ENCODE results near the gene CMIP.

Gene CMIP

DNA sequence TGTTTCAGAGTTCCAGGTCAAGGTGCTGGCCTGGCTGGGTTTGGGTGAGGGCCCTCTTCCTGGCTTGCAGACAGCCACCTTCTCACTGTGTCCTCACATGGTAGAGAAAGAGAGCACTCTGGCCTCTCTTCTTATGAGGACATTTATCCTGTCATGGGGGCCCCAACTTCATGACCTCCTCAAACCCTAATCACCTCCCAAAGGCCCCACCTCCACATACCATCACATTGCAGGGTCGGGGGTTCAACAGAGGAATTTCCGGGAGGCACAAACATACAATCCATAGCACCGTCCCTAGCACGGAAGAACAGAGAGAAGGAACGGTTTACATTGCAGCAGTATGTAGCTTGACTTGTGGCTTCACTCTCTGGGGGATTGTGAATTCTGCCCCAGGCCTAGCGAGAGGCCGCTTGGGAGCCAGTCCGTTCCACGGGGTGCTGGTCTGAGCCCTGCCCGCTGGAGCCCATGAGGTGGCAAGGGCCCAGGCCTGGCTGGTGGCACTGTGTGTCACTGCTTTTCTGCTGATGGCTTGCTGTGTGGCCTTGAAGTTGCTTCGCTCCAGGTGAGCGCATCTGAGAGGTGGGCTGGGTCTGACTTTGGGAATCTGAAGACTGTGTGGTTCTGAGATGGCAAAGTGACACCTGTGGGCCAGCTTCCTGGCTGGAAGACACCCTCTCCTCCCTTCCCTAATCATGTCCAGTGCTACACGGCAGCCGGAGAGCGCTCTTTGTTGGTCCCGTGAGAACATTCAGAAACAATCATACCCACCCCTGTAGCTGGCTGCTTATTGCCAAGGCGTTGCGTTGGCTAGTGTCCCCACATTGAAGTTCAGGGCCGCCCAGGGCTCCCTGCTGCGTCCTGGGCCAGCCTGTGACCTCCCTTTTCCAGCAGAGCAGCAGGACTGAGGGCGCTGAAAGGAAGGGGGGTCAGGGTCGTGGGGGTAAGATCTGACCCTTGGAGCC is 98.3 kb downstream of the CMIP start:
- DNase-seq (ENCODE audit: extremely low read depth, insufficient read length): no peak
- Histone ChIP-seq H3K36me3 (ENCODE audit: control insufficient read depth, insufficient read depth, low read length) (no peaks in the 10 kb centered on the region), H3K27me3 (replicated peaks; ENCODE audit: control insufficient read depth, insufficient read depth, low read length) (no peaks in the 10 kb centered on the region), H3K4me3 (replicated peaks; ENCODE audit: low read depth, low read length) (no peak overlapping the region)
- TF ChIP-seq, protein P1, sequence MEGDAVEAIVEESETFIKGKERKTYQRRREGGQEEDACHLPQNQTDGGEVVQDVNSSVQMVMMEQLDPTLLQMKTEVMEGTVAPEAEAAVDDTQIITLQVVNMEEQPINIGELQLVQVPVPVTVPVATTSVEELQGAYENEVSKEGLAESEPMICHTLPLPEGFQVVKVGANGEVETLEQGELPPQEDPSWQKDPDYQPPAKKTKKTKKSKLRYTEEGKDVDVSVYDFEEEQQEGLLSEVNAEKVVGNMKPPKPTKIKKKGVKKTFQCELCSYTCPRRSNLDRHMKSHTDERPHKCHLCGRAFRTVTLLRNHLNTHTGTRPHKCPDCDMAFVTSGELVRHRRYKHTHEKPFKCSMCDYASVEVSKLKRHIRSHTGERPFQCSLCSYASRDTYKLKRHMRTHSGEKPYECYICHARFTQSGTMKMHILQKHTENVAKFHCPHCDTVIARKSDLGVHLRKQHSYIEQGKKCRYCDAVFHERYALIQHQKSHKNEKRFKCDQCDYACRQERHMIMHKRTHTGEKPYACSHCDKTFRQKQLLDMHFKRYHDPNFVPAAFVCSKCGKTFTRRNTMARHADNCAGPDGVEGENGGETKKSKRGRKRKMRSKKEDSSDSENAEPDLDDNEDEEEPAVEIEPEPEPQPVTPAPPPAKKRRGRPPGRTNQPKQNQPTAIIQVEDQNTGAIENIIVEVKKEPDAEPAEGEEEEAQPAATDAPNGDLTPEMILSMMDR (IDR thresholded peaks at IDR 0.05; ENCODE audit: insufficient read depth, low read length, poor library complexity, severe bottlenecking): no peak

DNA sequence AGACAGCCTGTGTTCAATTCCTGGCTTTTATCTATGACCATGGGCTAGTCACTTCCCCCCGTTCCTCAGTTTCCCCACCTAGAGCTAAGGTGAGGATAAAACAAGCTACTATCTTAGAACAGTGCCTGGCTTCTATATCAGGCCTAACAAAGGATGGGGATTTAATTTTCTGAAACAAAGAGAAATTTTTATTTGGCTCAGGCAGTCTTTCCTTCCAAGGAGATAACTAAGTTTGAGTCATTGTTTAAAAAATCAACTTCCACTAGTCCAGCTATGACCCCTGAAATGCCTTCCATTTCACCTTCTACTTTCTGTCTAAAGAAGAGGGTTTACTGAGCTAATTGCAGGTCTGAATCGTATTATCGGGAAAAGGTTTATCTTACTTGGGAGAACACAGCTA is 99.0 kb downstream of the CMIP start:
- TF ChIP-seq, protein P1 (IDR thresholded peaks at IDR 0.05; ENCODE audit: insufficient read depth, low read length, poor library complexity, severe bottlenecking): no peak
- no peaks in the 10 kb centered on the region for H3K36me3 ChIP-seq (ENCODE audit: control insufficient read depth, insufficient read depth, low read length)
- H3K27me3 ChIP-seq (replicated peaks; ENCODE audit: control insufficient read depth, insufficient read depth, low read length): no peaks in the 10 kb centered on the region
- DNase-seq (ENCODE audit: extremely low read depth, insufficient read length): no peak
- no peak overlapping the region for H3K4me3 ChIP-seq (replicated peaks; ENCODE audit: low read depth, low read length)

DNA sequence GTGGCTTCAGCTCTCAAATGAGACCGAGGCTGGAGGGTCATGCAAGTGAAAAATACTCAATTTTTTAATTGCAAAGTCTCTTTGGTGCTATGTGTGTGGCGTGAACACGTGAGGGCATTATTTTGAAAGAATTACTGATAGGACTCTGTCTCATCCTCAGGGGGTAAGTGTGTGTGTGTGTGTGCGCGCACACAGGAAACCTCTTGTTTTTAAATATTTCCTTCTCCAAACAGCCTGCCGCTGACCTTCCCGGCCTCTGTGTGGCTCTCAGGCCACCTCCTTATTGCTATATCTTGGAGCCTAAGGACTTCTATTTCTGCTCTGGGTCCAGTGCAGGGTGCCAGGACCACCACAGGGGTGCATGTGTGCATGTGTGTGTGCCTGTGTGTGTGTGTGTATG is 99.7 kb downstream of the CMIP start:
- no peak overlapping the region for H3K4me3 ChIP-seq (replicated peaks; ENCODE audit: low read depth, low read length)
- no peak for DNase-seq (ENCODE audit: extremely low read depth, insufficient read length)
- TF ChIP-seq, protein P1 (IDR thresholded peaks at IDR 0.05; ENCODE audit: insufficient read depth, low read length, poor library complexity, severe bottlenecking): no peak
- no peaks in the 10 kb centered on the region for H3K27me3 ChIP-seq (replicated peaks; ENCODE audit: control insufficient read depth, insufficient read depth, low read length)
- H3K36me3 ChIP-seq (ENCODE audit: control insufficient read depth, insufficient read depth, low read length): no peaks in the 10 kb centered on the region

DNA sequence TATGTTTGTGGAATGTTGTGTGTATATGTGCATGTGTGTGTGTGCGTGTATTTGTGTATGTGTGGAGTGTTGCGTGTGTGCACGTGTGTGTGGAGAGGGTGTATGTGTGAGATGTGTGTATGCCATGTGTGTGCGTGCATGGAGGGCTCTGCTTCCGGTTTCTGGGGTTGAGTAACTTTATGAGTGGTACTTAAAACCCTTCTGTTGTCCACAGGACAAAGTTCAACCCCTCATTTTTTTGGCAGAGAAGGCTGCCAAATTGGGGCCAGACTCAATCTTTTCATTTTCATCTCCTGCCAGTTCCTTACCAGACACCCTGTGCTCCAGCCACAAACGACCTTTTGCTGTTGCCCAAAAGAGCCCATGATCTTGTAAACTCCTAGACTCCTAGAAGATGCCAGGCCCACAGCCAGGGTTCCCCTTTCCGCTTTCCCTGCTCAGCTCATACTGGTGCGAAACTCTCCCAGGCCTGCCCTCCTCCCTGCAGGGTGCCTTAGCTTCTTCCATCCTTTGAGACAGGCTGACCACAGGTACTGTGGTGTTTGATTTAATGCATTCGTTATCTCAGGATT is 100.2 kb downstream of the CMIP start:
- Histone ChIP-seq H3K36me3 (ENCODE audit: control insufficient read depth, insufficient read depth, low read length) (no peaks in the 10 kb centered on the region), H3K27me3 (replicated peaks; ENCODE audit: control insufficient read depth, insufficient read depth, low read length) (no peaks in the 10 kb centered on the region), H3K4me3 (replicated peaks; ENCODE audit: low read depth, low read length) (no peak overlapping the region)
- TF ChIP-seq, protein P1 (IDR thresholded peaks at IDR 0.05; ENCODE audit: insufficient read depth, low read length, poor library complexity, severe bottlenecking): no peak
- no peak for DNase-seq (ENCODE audit: extremely low read depth, insufficient read length)

DNA sequence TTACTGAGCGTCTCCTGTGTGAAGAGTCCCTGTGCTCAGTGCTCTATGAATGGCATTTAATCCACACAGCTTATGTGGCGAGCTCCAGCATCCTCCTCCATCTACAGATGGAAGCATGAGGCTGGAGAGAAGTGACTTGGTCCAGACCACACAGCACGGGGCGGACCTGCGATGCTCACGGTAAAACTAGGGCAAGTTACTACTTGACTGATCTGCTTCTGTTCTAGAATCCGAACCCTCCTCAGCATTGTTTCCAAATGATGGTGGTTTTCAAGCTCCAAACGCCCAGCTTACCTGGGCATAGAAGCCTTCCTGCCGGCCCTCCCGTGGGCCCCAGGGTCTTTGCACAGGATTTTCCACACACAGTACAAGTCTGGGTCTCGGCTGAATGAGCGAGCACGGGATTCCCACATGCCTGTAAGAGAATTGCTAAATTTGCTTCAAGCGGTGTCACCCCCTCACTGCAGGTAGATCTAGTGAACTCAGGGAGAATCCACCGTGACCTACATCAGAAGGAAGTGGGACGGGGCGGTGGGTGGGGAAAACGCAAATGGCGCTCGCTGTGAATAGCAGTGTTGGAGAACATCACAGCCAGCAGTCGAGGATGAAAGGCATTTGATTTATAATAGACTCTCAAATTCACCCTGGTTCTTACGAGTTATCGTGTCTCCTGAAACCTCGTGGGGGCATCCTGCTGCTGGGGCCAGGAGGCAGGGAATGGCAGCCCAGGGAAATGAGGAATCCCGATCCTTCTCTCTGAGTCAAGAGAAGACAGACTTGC is 101.1 kb downstream of the CMIP start:
- Histone ChIP-seq H3K36me3 (ENCODE audit: control insufficient read depth, insufficient read depth, low read length) (no peaks in the 10 kb centered on the region), H3K4me3 (replicated peaks; ENCODE audit: low read depth, low read length) (no peak overlapping the region), H3K27me3 (replicated peaks; ENCODE audit: control insufficient read depth, insufficient read depth, low read length) (no peaks in the 10 kb centered on the region)
- TF ChIP-seq, protein P1 (IDR thresholded peaks at IDR 0.05; ENCODE audit: insufficient read depth, low read length, poor library complexity, severe bottlenecking): no peak
- DNase-seq (ENCODE audit: extremely low read depth, insufficient read length): no peak

Measured in GM06990 (cell line).